ENCODE data around the gene OXER1.

Gene OXER1

GRCh38 chr2:42770288-42771131, 6.6 kb upstream of the OXER1 start:
- DNase-seq (ENCODE audit: low read depth in 3 of 3): no peak

DNA sequence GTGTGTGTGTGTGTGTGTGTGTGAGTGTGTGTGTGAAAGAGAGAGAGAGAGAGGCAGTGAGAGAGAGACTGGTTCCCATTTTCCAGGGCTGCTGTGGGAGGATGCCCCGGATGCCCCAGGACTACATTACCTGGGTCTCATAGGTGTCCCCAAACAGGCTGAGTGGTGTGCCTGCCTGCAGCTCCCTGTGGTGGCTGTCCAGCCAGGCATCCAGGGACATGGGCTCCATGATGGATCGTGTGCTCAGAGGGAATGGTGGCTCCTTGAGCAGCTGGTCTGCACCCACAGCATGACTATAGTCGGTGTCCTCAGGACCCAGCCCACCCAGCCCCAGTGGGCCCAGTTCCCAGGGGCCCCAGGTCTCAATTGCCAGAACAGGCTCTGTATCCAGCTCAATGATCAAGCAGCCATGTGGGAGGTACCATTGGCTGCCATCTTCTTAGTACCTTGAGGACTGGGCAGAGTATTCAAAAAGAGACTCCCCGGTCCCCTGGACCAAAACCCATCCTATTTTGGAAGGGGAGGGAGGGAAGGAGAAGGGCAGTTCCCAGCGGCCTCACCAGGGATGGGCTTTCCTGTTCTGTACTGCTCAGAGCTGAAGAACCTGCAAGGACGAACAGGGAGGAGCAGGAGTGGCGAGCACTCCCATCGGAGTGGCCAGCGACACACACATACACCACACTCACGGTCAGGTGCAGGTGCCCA, 5.8 kb upstream of the OXER1 start:
- DNase-seq (ENCODE audit: low read depth in 3 of 3): no peak

DNA sequence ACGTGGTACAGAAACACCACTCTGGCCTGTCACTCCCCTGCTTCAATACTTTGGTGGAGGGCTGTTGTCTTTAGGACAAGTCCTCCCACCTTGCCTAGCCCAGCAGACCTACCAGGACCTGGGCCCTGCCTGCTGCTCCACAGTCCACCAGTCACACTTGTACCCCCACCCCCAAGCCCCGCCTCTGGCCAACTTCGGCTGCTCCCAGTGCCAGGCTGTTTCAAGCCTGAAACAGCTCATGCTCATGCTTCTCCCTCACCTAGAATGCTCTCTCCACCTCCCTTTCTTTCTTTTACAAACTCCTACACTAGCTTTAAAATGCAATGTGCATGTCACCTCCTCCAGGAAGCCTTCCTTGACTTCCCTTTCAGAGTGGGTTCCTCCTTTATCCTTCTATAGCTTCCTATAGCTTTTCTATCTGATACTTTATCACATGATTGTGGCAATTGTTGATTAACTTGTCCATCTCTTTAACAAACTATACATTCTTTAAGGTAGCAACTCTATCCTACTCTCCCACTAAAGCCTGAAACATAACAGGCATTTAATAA, 4.8 kb upstream of the OXER1 start:
- no peak for DNase-seq (ENCODE audit: low read depth in 3 of 3)

DNA sequence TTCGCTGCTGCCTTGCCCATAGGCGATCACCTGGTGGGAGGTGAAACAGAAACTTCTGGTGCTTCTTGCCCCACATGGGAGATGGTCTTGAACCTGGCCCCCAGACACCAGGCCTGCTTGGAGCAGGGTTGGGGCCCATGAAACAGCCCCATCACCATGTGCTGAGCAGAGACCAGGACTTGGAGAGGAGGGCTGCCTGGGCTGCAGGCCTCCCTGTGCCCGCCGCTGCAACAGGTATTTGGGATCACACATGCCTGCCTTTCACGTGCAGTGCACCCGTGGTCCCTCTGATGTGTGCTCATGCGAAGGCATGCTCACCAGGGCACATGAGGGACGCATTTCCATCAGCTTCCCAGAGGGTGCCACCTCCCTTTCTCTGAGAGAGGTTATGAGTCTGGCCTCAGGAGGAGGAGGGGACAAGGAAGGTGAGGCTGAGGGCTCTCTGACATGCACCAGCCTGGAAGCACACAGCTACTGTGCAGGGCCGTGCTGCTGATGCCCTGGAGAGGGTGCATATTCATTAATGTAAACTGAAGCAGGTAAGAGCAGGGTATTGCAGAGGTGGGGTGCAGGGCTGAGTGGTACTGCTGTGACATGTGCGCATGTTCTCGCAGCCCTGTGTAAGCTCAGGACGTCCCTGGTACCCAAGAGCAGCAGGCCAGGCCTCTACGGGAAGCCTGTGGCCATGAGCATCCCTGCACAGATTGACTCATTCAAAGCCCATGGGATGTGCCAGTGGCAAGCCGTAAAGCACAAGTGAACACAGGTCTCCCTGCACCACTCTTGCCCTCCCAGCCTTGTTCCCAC, 4.2 kb upstream of the OXER1 start:
- no peak for DNase-seq (ENCODE audit: low read depth in 3 of 3)

DNA sequence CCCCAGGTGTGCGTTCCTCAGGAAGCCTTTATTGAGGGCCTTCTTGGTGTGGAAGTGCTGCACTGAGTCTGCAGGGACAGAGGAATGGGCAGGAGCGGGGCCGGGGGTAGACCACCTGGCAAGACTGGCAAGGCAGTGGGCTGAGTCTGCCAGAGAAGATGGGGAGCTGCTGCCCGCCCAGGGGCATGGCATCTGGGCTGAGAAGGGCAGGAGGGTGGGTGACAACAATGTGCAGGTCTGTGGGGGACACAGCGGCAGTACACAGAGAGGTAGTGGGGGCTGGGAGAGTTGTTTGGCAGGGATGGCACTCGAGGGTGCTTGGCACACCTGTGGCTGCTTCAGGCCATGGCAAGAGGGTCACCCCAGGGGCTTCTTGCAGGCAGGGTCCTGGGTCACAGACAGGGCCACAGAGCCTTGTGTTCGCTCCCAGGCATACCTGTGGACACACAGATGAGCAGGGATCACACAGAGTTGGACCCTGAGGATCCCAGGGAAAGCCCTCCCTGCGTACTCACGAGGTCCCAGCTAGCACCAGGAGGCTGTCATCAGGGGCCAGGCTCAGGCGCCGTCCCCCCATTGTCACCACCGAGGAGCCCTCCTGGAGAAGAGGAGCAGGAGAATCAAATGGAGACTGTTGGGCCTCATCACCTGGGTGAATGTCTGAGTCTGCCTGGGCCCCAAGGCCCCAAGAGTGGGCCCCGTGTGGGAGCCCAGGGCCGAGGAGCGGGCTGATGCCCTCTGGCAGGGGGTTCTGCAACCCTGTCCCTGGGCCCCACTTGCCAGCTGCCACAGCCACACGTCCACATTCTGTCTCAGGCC, 3.4 kb upstream of the OXER1 start:
- no peak for DNase-seq (ENCODE audit: low read depth in 3 of 3)

GRCh38 chr2:42765686-42766085, 1.8 kb upstream of the OXER1 start:
- no peak for DNase-seq (ENCODE audit: low read depth in 3 of 3)

DNA sequence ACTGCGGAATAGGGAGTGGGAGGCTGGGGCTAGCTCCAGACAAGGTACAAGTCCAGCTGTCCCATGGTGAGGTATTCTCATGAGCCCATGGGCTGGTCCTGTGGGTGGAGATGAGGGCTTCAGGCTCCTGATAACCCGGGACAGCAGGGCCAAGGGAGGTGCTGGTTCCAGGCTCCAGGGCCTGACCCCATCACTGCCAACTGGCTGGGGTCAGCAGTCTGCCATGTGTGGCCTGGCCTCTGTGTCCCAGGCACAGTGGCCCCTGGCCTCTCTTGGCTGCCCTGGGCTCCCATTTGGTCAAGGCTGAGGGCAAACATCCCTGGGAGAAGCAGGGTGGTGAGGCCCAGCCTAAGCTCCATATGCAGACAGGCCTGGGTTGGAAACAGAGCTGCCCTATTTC, 966 bp upstream of the OXER1 start:
- DNase-seq (ENCODE audit: low read depth in 3 of 3): no peak

DNA sequence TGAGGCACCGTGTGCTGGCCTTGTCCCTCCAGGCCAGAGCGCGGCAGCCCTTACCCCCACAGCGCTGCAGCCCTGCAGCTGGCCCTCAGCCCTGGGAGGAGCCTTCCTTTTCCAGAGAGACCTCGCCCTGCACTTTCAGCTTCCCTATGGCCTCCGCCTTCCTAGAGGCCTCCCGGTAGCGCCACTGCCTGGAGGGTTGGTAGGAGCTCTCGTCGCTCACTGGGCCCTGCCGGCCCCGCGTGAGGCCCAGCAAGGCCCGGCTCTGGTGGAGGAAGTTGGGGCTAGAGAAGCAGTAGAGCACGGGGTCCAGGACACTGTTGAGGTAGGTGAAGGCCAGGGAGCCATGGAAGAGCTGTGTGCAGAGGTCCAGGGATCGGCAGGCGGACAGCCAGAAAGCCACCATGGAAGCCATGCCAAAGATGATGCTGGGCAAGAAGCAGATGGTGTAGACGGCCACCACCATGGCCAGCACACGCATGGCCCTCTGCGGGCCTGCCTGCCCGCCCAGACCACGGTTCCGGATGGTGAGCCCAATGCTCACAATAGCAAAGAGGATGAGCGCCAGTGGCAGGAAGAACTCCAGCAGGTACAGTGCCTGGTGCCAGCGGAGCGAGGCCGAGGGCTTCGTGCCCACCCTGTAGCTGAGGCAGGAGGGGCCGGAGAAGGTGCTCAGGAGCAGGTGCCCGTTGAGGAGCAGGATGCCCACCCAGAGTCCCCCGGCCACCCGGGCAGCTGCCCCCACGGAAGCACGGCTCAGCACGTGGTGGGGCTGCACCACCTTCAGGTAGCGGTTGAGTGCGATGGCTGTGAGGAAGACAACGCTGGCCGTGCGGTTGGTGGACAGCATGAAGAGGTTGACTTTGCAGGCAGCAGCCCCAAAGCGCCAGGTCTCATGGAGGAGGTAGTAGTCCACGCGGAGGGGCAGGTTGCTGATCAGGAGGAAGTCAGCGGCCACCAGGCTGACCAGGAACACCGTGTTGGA, 821 bp downstream of the OXER1 start:
- DNase-seq (ENCODE audit: low read depth in 3 of 3): no peak

DNA sequence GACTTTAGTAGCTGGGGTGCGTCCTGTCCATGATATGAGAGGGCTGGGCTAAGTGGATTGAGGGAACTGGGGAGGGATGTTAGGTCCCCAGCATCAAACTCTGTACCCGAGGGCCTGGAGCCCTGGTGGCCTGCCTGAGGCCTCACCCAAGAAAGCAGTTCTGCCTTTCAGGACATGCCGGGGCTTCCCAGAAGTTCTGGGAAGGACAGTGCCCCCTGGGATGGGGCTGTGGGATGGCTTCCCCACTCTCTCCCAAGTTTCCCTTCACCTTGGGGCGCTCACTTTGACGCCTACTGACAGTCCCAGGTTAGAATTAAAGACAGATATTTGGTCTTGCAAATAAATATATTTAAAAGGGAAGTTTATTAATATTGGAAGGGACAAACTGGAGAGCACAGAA, 1.8 kb downstream of the OXER1 start:
- DNase-seq (ENCODE audit: low read depth in 3 of 3): no peak

DNA sequence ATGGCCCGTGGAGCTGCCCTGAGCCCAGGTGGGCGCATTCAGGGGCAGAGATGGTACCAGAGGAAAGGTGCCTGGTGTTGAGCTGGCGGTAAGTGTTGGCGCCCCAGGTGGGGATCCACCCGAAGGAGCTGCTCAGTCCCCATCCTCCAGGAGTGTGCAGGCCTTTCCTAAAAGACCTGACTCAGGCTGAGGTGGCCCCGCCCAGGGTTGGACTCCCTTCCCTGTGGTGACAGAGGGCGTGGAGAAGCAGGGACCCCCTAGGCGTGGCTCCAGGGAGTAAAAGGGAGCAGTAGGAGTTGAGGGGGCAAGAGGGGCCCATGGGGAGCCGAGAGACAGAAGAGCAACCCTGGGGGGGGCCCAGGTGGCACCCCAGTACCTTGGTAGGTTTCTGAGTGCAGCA, 2.4 kb downstream of the OXER1 start:
- no peak for DNase-seq (ENCODE audit: low read depth in 3 of 3)

DNA sequence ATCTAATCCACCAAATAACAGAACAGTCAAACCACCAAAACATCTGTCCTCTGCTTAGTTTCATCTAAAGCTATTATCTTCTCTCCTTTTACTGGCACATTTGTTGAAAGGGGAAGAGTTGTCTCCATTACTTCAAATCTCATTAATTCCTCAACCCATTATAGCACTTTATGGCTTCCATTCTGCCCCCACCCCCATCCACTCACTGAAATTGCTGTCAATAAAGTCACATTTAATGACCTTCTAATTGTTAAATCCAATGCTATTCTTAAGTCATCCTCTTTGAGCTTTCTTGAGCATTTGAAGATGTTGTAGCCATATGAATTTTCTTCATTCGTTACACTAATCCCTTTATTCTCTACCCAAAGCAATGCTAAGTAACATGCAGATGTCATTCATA, 5.2 kb downstream of the OXER1 start:
- no peak for DNase-seq (ENCODE audit: low read depth in 3 of 3)

DNA sequence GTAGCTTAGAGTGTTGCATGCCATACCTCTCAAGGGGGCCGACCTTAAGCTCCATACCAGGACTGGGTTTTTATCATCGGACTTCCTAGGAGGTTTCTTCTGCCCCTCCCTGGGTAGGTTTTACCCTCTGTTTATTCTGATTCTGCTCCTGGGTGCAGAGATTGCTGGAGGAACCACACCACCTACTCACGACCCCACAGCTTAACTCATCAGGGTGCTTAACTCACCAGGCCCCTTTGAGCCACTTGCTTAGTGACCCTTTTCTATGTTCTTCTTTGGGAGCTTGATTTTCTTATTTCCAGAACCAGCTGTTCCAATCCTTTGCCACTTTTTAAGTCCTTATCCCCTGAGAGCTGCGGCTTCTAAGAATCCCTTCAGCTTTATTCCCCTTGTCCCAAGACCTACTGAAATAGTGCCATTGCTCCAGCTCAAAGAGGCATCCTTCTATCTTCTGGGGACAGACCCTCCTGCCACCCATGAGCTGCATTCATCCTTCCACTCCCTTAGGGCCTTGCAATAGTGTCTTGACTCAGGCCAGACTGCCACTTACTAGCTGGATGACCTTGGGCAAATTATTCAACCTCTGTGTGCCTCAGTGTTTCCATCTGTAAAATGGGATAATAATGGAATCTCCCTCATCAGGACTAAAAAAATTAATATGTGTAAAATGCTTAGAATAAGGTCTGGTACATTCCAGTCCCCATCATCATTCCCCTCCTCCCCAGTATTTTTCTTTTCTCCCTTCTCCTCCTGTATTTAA, 5.8 kb downstream of the OXER1 start:
- DNase-seq (ENCODE audit: low read depth in 3 of 3): no peak

GRCh38 chr2:42756966-42757513, 6.9 kb downstream of the OXER1 start:
- DNase-seq (ENCODE audit: low read depth in 3 of 3): no peak

- no peak for DNase-seq (ENCODE audit: low read depth in 3 of 3)
Measured at GRCh38 chr2:42756150-42756775, 7.7 kb downstream of the OXER1 start.

- DNase-seq (ENCODE audit: low read depth in 3 of 3): no peak
Measured at GRCh38 chr2:42755191-42755880, 8.6 kb downstream of the OXER1 start.

- DNase-seq (ENCODE audit: low read depth in 3 of 3): no peak
Measured at GRCh38 chr2:42754776-42755140, 9.2 kb downstream of the OXER1 start.

DNA sequence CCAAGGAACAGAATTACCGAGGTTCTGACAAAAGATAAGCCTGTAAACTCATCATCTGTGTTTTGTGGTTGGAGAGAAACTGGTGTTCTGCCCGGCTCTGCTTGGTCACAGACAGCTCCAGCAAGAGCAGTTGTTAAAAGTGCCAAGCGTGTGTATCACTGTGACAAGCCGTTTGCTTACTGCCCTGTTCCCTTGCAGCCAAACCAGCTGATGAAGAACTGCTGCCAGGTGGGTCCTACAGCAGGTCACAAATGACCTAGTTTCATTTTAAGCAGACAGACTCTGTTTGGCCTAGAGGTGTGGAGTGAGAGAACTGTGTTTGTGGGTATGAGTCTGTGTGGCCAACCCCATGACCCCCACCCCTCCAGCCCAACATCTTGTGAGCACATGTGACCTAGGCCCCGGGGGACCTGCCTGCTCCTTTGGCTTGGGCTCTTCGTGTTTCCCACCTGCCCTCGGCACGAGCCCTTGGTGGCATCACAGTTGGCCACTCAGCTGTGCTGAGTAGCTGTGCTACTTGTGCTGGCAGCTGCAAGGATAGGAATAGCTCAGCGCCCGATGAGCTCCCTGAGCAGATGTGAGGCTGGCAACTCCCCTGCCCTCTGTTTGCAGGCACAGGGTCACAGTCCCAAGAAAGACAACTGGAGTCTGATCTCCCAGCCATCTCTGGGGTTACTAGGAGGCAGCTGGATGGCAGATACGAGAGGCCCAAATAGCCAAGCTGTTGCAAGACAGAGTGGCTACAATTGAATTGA, 9.7 kb downstream of the OXER1 start:
- no peak for DNase-seq (ENCODE audit: low read depth in 3 of 3)
